Erythroblast (primary cell): Measurements from ENCODE around the gene PPP2R1B.

Source experiments
- GATA1 ChIP-seq: IDR thresholded peaks from 2 replicates; pipeline ENCODE4 v1.6.1; 2011; ENCODE audit warnings: low read depth, mild to moderate bottlenecking, control low read depth, low read length, moderate library complexity
- POLR2A ChIP-seq: IDR thresholded peaks from 2 replicates; pipeline ENCODE4 v1.6.1; 2011; ENCODE audit warnings: mild to moderate bottlenecking, low read length

- no peak for TF ChIP-seq POLR2A
- TF ChIP-seq GATA1, result no peak
These were observed 38.8 kb downstream of the PPP2R1B start for GRCh38 chr11:111727431-111727830.
